WTC11 (cell line): Measurements from ENCODE around the gene TNFSF9.

Source experiments
- FOXJ3 ChIP-seq: sonication (generic); formaldehyde crosslinking; IDR thresholded peaks from 2 replicates; pipeline ENCODE4 v1.9.0; 2021; ENCODE audit warnings: missing genetic modification reagents, mild to moderate bottlenecking, borderline replicate concordance
- TP53 ChIP-seq: sonication (generic); formaldehyde crosslinking; IDR thresholded peaks from 2 replicates; pipeline ENCODE4 v1.8.1; 2023; ENCODE audit warnings: mild to moderate bottlenecking, missing genetic modification reagents
- USF2 ChIP-seq: sonication (generic); formaldehyde crosslinking; IDR thresholded peaks from 2 replicates; pipeline ENCODE4 v1.8.1; 2023; ENCODE audit warnings: mild to moderate bottlenecking, missing genetic modification reagents, moderate library complexity
- TF ChIP-seq, protein P1 (sequence below): fragments of 200-600 bp; IDR thresholded peaks from 2 replicates; pipeline ENCODE4 v1.8.0; 2022; ENCODE audit warnings: antibody characterized with exemption

GRCh38 chr19:6481541-6482342, 49.1 kb upstream of the TNFSF9 start, which contains the start of gene DENND1C:
- TF ChIP-seq, protein P1, sequence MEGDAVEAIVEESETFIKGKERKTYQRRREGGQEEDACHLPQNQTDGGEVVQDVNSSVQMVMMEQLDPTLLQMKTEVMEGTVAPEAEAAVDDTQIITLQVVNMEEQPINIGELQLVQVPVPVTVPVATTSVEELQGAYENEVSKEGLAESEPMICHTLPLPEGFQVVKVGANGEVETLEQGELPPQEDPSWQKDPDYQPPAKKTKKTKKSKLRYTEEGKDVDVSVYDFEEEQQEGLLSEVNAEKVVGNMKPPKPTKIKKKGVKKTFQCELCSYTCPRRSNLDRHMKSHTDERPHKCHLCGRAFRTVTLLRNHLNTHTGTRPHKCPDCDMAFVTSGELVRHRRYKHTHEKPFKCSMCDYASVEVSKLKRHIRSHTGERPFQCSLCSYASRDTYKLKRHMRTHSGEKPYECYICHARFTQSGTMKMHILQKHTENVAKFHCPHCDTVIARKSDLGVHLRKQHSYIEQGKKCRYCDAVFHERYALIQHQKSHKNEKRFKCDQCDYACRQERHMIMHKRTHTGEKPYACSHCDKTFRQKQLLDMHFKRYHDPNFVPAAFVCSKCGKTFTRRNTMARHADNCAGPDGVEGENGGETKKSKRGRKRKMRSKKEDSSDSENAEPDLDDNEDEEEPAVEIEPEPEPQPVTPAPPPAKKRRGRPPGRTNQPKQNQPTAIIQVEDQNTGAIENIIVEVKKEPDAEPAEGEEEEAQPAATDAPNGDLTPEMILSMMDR = peak; percentile 59; the same call in 1 of the 2 replicates
- TF ChIP-seq TP53 (CRISPR knock-in tag) = no peak
- TF ChIP-seq USF2 (CRISPR knock-in tag) = no peak
- no peak for TF ChIP-seq FOXJ3
